ENCODE measurements around the gene KCNMA1. TPM values are rescaled to one million over a fixed set of nuclear protein-coding genes. Genes with fewer than 3 reads are reported as not detected.
A peak's percentile ranks its signal among the peaks of the same experiment; 100 is the strongest.
"Not testable (repeated sequence)": the region's sequence is repeated elsewhere in the genome, so short reads cannot be mapped to it uniquely, and the experiment has no call there.

Gene KCNMA1
- total RNA-seq, 2 experiments from 2014 or later: 0.55 to 1.5 TPM

DNA sequence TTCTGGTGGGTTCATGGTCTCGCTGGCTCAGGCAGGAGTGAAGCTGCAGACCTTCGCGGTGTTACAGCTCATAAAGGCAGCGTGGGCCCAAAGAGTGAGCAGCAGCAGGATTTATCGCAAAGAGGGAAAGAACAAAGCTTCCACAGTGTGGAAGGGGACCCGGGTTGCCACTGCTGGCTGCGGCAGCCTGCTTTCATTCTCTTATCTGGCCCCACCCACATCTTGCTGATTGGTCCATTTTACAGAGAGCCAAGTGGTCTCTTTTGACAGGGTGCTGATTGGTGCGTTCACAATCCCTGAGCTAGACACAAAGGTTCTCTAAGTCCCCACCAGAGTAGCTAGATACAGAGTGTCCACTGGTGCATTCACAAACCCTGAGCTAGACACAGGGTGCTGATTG lies 47.9 kb downstream of the KCNMA1 start:
- CTCF ChIA-PET; H3K36me3 Mint-ChIP-seq; DNase-seq; ATAC-seq; H3K4me1 Mint-ChIP-seq; H3K27me3 Mint-ChIP-seq; H3K9me3 Mint-ChIP-seq (ENCODE audit: low read depth); H3K27ac Mint-ChIP-seq; H3K4me3 Mint-ChIP-seq: not testable (repeated sequence)

DNA sequence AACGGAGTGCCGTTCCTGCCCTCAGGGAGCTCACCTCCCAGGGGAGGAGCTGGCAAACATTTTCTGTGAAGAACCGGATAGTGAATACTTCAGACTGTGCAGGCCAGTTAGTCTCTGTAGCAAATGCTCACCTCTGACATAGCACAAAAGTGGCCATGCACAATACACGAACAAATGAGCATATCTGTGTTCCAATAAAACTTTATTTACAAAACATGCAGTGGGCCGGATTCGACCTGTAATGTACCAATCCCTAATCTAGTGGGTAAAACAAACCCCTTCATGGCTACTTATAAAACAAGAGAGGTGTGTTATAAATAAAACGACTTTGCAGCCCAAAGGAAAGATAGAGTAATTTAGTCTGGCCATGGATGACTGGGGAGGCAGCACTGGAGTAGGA lies 48.7 kb downstream of the KCNMA1 start:
- CTCF ChIA-PET: no interaction called here
- Mint-ChIP-seq H3K36me3 (no peaks in the 10 kb centered on the region), H3K4me3 (no peak overlapping the region), H3K27me3 (peaks cover 2% of the 10 kb centered on the region), H3K4me1 (peaks cover 2% of the 10 kb centered on the region), H3K27ac (no peak overlapping the region), H3K9me3 (ENCODE audit: low read depth) (no peaks in the 10 kb centered on the region)
- DNase-seq (no peak), ATAC-seq (no peak)

DNA sequence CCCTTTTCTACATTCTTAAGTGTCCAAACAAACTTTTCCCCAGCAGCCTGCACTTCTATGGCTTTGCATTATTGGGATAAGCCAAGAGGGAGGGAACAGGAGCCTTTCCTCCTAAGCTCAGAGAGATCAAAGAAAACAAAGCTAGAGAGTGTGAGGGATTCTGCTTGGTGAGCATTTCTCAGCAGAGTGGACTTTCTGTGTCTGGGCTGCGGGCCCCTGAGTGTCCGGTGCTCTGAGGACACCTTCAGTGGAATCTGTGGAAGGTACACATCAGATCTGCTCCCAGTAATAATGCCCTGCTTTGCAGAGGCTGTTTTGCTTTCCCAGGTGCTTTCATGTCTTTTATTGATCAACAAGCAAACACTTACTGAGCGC lies 50.2 kb downstream of the KCNMA1 start:
- Mint-ChIP-seq H3K9me3 (ENCODE audit: low read depth) (no peaks in the 10 kb centered on the region), H3K4me3 (no peak overlapping the region), H3K27ac (no peak overlapping the region), H3K4me1 (peaks cover 16% of the 10 kb centered on the region), H3K36me3 (no peaks in the 10 kb centered on the region), H3K27me3 (peaks cover 2% of the 10 kb centered on the region)
- DNase-seq: no peak
- no peak for ATAC-seq
- CTCF ChIA-PET: no interaction called here

DNA sequence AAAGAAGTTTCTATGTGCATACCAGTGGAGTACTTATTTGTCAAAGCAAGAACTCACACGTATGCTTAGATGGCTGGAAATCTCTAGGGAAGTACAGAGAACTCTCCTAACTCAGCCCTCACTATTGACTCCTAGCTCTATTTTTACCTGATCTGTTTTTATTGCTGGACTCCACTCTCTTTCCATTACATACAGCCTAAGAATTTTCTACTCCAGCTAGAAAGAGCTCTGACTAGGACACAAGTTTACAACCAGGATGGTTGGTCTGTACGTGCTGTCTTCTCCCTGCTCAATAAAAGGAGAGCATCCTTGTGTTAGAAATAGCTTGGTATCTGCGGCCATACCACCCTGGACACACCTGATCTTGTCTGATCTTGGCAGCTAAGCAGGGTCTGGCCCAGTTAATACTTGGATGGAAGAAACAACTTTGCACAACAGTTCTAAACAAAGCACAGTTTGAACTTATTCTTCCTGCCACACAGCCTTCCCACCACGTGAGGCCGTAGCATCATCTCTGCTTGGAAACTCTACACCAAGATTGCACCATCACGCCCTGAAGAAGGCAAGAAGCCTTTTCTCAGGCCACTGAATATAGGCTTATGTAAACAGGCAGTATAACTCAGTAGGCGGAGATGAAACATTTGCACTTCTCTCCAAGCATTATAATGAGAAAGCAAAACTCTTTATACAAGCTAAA lies 50.7 kb downstream of the KCNMA1 start:
- Mint-ChIP-seq H3K36me3 (no peaks in the 10 kb centered on the region), H3K4me1 (peaks cover 16% of the 10 kb centered on the region)
- CTCF ChIA-PET: no interaction called here

DNA sequence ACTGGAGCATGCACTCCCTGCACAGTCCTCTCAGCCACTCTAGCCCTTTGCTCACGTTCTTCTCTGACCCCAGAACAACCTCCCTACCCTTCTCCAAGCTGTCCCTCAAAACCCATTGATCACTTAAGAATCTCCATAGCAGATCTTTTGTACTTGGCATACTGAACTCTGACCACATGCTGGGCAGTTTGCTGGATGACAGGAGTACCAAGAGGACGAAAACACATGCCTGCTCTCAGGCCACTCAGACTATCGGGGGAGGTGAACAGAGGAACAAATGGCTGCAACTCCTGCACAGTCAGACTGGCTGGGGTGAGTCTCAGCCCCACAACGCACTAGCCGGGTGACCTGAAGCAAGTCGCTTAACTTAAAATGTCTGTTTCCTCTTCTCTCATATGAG lies 52.7 kb downstream of the KCNMA1 start:
- H3K36me3 Mint-ChIP-seq: no peaks in the 10 kb centered on the region
- DNase-seq (no peak), ATAC-seq (no peak)
- CTCF ChIA-PET: no interaction called here
- peaks cover 2% of the 10 kb centered on the region for H3K27me3 Mint-ChIP-seq
- H3K4me3 Mint-ChIP-seq: no peak overlapping the region
- no peak overlapping the region for H3K27ac Mint-ChIP-seq
- no peaks in the 10 kb centered on the region for H3K9me3 Mint-ChIP-seq (ENCODE audit: low read depth)
- H3K4me1 Mint-ChIP-seq: peaks cover 16% of the 10 kb centered on the region

More for the DNA sequence above, 50.7 kb downstream of the KCNMA1 start:
- no peaks in the 10 kb centered on the region for H3K9me3 Mint-ChIP-seq (ENCODE audit: low read depth)
- H3K27me3 Mint-ChIP-seq: peaks cover 2% of the 10 kb centered on the region
- H3K4me3 Mint-ChIP-seq: no peak overlapping the region
- H3K27ac Mint-ChIP-seq: no peak overlapping the region
- no peak for DNase-seq
- no peak for ATAC-seq

DNA sequence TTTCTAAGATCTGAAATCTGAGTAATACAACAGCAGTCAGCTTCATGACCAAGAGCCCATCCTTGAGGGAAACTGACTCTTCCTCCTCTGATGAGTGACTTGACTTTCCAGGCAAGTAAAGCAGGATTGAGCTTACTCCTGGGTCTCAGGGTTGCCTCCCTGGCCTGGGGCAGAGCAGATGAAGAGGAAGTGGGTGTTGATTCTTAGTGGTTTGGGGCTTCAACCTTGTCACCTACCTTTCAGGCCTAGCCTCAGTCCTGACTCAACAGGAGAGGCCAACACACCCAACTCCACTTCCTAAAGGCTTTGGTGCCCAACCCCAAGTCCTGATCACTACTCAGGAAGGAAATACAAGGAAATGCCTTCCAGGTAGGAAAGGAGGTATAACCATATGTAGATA lies 54.1 kb downstream of the KCNMA1 start:
- peaks cover 16% of the 10 kb centered on the region for H3K4me1 Mint-ChIP-seq
- no peaks in the 10 kb centered on the region for H3K9me3 Mint-ChIP-seq (ENCODE audit: low read depth)
- H3K27me3 Mint-ChIP-seq: peaks cover 2% of the 10 kb centered on the region
- no peak overlapping the region for H3K27ac Mint-ChIP-seq
- CTCF ChIA-PET: no interaction called here
- peak; percentile 46 for DNase-seq
- no peak overlapping the region for H3K4me3 Mint-ChIP-seq
- ATAC-seq: peak; percentile 58
- H3K36me3 Mint-ChIP-seq: no peaks in the 10 kb centered on the region

DNA sequence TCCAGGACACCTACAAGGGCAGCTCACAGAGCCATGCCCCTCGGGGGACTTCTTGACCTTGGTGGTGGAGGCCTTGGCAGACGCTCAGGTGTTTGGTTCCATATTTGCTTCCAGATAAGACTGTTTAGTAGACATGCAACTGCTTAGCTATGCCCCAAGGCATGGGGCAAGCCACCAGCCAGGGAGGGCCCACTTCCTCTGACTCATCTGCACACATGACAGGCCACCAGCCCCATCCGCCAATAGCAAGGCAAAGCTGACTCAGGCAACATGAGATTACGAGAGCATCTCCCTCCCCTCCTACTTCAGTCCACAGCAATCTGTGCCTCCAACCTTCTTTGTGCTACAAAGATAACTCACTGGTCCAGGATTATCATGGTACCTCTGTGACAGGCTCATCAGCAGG lies 54.9 kb downstream of the KCNMA1 start:
- Mint-ChIP-seq H3K36me3 (no peaks in the 10 kb centered on the region), H3K4me1 (peaks cover 16% of the 10 kb centered on the region), H3K4me3 (no peak overlapping the region), H3K9me3 (ENCODE audit: low read depth) (no peaks in the 10 kb centered on the region), H3K27ac (peak overlapping the region; percentile 50), H3K27me3 (peaks cover 2% of the 10 kb centered on the region)
- DNase-seq: peak; percentile 64
- CTCF ChIA-PET: no interaction called here
- ATAC-seq: peak; percentile 84

DNA sequence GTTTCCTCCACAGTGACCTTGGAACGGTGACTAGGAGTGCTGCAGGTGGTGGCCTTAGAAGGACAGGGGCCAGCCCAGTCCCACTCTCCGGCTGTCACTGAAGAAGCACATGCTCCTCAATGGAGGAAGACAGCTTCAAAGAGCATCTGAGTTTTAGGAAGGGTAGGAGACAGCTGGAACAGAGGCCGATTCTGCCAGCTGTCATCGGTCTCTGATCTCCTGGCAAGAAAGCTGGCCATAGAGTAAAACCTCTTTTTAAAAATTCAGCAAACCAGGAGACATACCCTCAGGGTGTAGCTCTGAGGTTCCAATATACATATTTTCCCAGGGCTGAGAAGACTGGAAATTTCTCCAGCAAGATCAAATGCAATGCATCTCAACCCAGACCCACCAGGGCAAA lies 55.9 kb downstream of the KCNMA1 start:
- Mint-ChIP-seq H3K4me1 (peaks cover 16% of the 10 kb centered on the region), H3K36me3 (no peaks in the 10 kb centered on the region), H3K9me3 (ENCODE audit: low read depth) (no peaks in the 10 kb centered on the region), H3K27me3 (peaks cover 2% of the 10 kb centered on the region), H3K27ac (no peak overlapping the region), H3K4me3 (no peak overlapping the region)
- CTCF ChIA-PET: no interaction called here
- DNase-seq (no peak), ATAC-seq (no peak)

DNA sequence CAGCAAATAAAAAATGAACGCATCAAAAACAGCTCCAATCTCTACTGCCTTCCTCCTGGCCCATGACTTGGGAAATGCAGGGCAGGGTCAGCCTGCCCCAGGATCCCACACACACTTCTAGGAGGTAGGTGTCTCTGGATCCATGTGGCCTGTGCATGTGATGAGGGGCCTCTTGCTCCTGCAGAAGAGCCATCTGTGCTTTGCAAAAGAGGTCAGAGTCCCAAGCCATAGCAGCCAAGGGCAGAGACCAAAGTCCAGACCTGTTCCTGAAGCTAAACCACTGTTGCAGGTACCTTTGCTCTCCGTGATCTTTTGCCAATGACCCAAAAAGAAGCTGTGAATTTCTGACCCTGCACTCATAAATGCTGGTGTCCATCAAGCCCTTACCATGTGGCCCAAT lies 57.1 kb downstream of the KCNMA1 start:
- H3K4me3 Mint-ChIP-seq: no peak overlapping the region
- H3K27me3 Mint-ChIP-seq: no peaks in the 10 kb centered on the region
- H3K27ac Mint-ChIP-seq: no peak overlapping the region
- H3K9me3 Mint-ChIP-seq (ENCODE audit: low read depth): no peaks in the 10 kb centered on the region
- CTCF ChIA-PET: no interaction called here
- H3K4me1 Mint-ChIP-seq: peaks cover 16% of the 10 kb centered on the region
- ATAC-seq: no peak
- H3K36me3 Mint-ChIP-seq: no peaks in the 10 kb centered on the region
- no peak for DNase-seq

DNA sequence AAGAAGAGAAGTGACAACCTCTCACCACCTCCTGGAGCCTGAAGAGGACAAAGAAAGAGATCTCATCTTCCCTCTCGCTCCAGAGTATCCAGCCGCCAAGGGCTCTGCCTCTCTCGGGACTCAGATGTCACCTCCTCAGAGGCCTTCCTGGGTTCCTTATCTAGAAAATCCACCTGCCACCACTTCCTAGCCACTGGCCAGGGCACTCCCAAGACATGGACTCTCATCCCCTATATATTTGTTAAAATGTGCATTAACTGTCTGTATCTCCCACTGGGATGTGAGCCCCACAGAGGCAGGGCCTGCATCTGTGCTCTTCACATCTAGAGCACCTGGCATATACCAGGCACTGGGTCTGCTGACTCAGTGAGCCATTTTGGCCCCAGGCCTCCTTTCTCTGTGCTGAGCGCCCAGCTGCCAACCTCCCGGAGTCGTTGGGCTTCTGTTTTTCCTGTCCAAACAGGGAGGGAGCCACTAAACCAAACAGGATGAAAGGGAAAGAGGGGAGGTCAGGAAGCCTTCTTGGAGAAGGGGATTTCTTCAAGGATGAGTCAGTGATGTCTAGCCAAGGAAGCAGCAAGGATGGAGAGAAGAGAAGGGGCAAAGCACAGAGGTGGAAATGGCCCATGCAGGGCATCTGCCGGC lies 58.9 kb downstream of the KCNMA1 start:
- no peak overlapping the region for H3K27ac Mint-ChIP-seq
- no peak for DNase-seq
- no peak overlapping the region for H3K4me3 Mint-ChIP-seq
- H3K9me3 Mint-ChIP-seq (ENCODE audit: low read depth): no peaks in the 10 kb centered on the region
- no peak for ATAC-seq
- H3K4me1 Mint-ChIP-seq: peaks cover 13% of the 10 kb centered on the region
- H3K36me3 Mint-ChIP-seq: no peaks in the 10 kb centered on the region
- CTCF ChIA-PET: no interaction called here
- H3K27me3 Mint-ChIP-seq: no peaks in the 10 kb centered on the region

DNA sequence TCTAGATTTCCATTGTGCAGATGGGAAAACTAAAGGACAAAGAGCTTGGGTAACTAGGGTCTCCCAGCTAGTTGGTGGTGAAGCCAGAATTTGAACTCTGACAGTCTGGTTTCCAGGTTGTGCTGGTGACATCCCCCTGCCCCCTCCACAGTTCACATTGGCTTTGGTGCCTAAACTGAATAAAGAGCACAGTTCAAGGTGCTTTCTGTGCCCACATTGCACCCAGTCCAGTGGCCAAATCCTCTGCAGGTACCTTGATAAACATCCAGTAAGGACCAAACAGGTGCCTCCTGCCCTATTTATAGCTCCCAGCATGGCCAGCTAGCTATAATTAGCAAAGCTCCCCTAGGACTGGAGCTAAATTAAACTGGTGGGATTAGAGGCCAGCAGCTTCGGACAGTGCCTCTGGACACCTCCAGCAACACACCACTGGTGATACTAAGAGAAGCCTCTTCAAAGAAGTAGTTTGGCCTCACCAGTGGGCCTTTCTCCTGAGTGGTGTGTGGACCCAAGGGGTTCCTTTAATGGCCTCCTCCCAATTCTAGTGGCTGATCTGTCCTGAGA lies 59.9 kb downstream of the KCNMA1 start:
- H3K9me3 Mint-ChIP-seq (ENCODE audit: low read depth): no peaks in the 10 kb centered on the region
- H3K36me3 Mint-ChIP-seq: no peaks in the 10 kb centered on the region
- DNase-seq: no peak
- no peaks in the 10 kb centered on the region for H3K27me3 Mint-ChIP-seq
- ATAC-seq: no peak
- CTCF ChIA-PET: no interaction called here
- H3K4me3 Mint-ChIP-seq: no peak overlapping the region
- no peak overlapping the region for H3K27ac Mint-ChIP-seq
- peaks cover 3% of the 10 kb centered on the region for H3K4me1 Mint-ChIP-seq

DNA sequence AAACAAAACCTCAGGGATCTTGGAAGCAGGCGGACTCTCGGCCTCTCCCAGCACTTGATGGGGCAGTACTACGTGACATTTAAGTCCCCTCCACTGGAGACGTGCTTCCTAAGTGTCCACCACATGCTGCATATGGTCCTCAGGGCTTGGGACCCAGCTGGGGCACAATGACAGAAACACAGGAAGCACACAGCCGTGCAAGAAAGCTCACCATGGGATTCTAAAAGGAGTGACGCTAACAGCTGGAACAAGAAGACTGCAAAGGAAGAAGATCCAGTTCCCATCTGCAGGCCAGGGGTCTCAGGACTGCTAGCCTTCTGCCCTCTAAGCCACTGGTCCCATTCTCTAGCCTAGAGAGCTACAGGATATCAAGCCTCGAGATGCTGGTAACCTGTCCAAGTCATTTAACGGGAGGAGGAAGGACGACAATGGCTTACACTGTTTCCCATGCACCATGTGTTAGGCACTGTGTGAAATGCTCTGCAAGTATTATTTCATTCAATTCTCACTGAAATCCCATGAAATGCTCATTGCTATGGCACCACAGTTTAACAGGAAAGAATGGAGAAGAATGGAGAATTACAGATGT lies 61.1 kb downstream of the KCNMA1 start:
- DNase-seq (no peak), ATAC-seq (no peak)
- CTCF ChIA-PET: no interaction called here
- no peak overlapping the region for H3K4me3 Mint-ChIP-seq
- no peaks in the 10 kb centered on the region for H3K36me3 Mint-ChIP-seq
- no peaks in the 10 kb centered on the region for H3K27me3 Mint-ChIP-seq
- no peak overlapping the region for H3K27ac Mint-ChIP-seq
- H3K9me3 Mint-ChIP-seq (ENCODE audit: low read depth): no peaks in the 10 kb centered on the region
- H3K4me1 Mint-ChIP-seq: no peaks in the 10 kb centered on the region

DNA sequence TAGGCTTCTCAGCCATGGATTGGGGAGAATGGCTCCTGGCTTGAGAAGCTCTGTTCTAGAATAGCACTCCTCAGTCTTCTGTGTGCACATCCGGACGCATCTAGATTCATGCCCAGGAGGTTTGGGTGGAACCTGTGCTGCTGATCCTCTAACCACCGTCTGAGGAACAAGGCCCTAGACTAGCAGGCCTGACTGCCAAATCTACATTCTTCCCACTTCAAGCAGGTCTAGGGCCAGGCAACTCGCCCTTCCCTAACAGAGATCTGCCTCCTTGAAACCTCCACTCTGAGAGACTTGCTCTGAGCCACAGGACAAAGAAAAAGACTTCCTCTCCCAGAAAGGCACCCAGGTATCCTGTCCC lies 61.6 kb downstream of the KCNMA1 start:
- CTCF ChIA-PET: no interaction called here
- no peak overlapping the region for H3K4me3 Mint-ChIP-seq
- ATAC-seq (no peak), DNase-seq (no peak)
- no peaks in the 10 kb centered on the region for H3K9me3 Mint-ChIP-seq (ENCODE audit: low read depth)
- no peaks in the 10 kb centered on the region for H3K4me1 Mint-ChIP-seq
- H3K36me3 Mint-ChIP-seq: no peaks in the 10 kb centered on the region
- H3K27me3 Mint-ChIP-seq: no peaks in the 10 kb centered on the region
- H3K27ac Mint-ChIP-seq: no peak overlapping the region

DNA sequence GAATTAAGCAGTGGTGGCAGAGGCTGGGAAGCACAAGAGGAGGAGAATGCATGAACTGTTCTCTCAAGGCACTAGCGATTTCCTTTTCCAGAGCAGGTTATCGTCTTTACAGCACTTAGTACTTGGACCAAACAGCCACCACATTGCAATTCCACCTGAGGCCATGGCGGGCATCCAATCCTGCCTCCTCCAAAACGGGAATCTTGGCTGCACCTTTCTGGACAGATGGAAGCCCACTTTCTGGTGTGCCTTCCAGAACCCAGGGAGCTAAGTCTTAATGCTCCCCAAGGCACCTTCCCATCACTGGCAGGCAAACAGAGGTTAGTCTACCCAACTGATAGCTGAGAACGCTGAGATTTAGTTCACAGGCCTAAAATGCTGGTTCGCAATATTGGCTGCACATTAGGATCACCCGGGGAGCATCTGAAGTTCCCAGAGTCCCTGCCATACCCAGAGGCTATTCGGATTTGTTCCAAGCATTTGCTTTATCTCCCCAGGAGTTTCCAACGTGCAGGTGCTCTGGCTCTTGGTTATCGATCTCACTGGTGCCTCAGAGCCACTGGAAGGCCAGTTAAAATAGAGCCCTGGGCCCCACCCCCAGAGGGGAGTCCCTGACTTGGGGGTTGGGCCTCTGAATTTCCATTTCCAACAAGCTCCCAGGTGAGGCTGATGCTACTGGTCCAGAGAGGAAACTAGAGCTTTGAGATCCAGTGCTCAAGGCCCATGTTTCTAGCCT lies 62.2 kb downstream of the KCNMA1 start:
- Mint-ChIP-seq H3K36me3 (no peaks in the 10 kb centered on the region), H3K9me3 (ENCODE audit: low read depth) (no peaks in the 10 kb centered on the region), H3K27me3 (no peaks in the 10 kb centered on the region), H3K27ac (no peak overlapping the region), H3K4me3 (no peak overlapping the region), H3K4me1 (no peaks in the 10 kb centered on the region)
- CTCF ChIA-PET: no interaction called here
- ATAC-seq: no peak
- DNase-seq: no peak
